Heart right ventricle (tissue), 16 donors: ENCODE measurements around the gene KRT24. TPM values are rescaled to one million over a fixed set of nuclear protein-coding genes. Genes with fewer than 3 reads are reported as not detected.
"Not testable (repeated sequence)": the region's sequence is repeated elsewhere in the genome, so short reads cannot be mapped to it uniquely, and the experiment has no call there.

Experiments
- ATAC-seq, 8 donors: fragments of 200-7000 bp; cut with Tn5 transposase; one replicate each; pipeline ENCODE4 v1.9.1; 2020; ENCODE audit warnings: mild to moderate bottlenecking in 8 of 8, moderate library complexity in 8 of 8, moderate number of reproducible peaks in 1 of 8
- DNase-seq, 2 donors: peaks; one replicate each; pipeline ENCODE4 v3.0.0-alpha.2; 2020
- H3K27ac ChIP-seq, 10 donors: fragments of 200-600 bp; sonication (generic) in 2 of 10; one replicate each; pipeline versions ENCODE4 v1.5.0 to v1.8.0; 2020 to 2022; ENCODE audit warnings: mild to moderate bottlenecking in 3 of 10
- H3K27me3 ChIP-seq, 7 donors: fragments of 200-600 bp; one replicate each; pipeline ENCODE4 v1.8.0; 2021 to 2022; ENCODE audit warnings: mild to moderate bottlenecking in 2 of 7
- H3K36me3 ChIP-seq, 9 donors: fragments of 200-600 bp; sonication (generic) in 1 of 9; one replicate each; pipeline versions ENCODE4 v1.5.0 to v1.8.0; 2020 to 2022; ENCODE audit warnings: mild to moderate bottlenecking in 2 of 9
- H3K4me1 ChIP-seq, 9 donors: fragments of 200-600 bp; sonication (generic) in 1 of 9; one replicate each; pipeline versions ENCODE4 v1.5.0 to v1.8.0; 2020 to 2022; ENCODE audit warnings: mild to moderate bottlenecking in 4 of 9
- H3K4me3 ChIP-seq, 10 donors: fragments of 200-600 bp; sonication (generic) in 2 of 10; one replicate each; pipeline versions ENCODE4 v1.5.0 to v1.8.0; 2020 to 2022; ENCODE audit warnings: mild to moderate bottlenecking in 7 of 10, moderate library complexity in 2 of 10
- H3K9me3 ChIP-seq, 11 donors: fragments of 200-600 bp in 10 of 11; sonication (generic) in 2 of 11; one replicate each; pipeline versions ENCODE4 v1.5.0 to v1.8.0; 2013 to 2022; ENCODE audit warnings: mild to moderate bottlenecking in 2 of 11, control low read depth in 1 of 11, moderate library complexity in 1 of 11
- WGBS, 2 donors: extraction: QIAGEN DNeasy Blood & Tissue Kit; methylation state at CpG; one replicate each; pipeline ENCODE4 v1.1.7; 2013; ENCODE audit warnings: inconsistent platforms in 1 of 2; 5-methylcytosine and 5-hydroxymethylcytosine counted together
- intact Hi-C, 10 donors: fragments of 100-400 bp; cut with DNase I; formaldehyde crosslinking; loops; one replicate each; pipeline versions ENCODE4 v1.11.1 to v1.14.2; 2022
- long read RNA-seq, 3 donors: library from polyadenylated mRNA; unstranded; transcript quantifications; one replicate each; pipeline ENCODE4 v2.0.0, GENCODE V29; 2020 to 2021
- polyA plus RNA-seq, 2 donors: library from polyadenylated mRNA; stranded (reverse); fragments of 200-250 nt; gene quantifications; one replicate each; pipeline ENCODE4 v1.2.3, GENCODE V29; 2013
- total RNA-seq, 10 donors: library from RNA; stranded (reverse); fragmentation: NEBNext Ultra II Directional in 3 of 10; extraction: Animal tissue kit (Norgen Biotek cat#: 25700) in 3 of 10; gene quantifications; one replicate each; pipeline versions ENCODE4 v1.2.1 to v1.2.4, GENCODE V29; 2021 to 2023
- TF ChIP-seq, protein P1 (sequence below), 9 donors: fragments of 200-600 bp; sonication (generic) in 2 of 9; IDR thresholded peaks; one replicate each; pipeline versions ENCODE4 v1.5.0 to v1.8.0; 2021 to 2022; ENCODE audit warnings: antibody characterized with exemption in 9 of 9, mild to moderate bottlenecking in 5 of 9, moderate library complexity in 1 of 9
- donor health status: Arrhythmogenic right ventricular cardiomyopathy.
- donor health status: ischemic (EF 13 %, LVEDD 7.1; RV severe dilation, severe dysfunction).
- donor health status: healthy with polysubstance abuse.
- donor health status: DM: no; HTN: yes; CAD: no.
- donor health status: DM: no; HTN: no; CAD: no.
- donor health status: ischemic (EF 25% LVEDD 6.9; RV normal size, moderate dysfunction).
- donor health status: ischemic (EF 25% LVEDD 5.7; RV mildly dilated, moderate dysfunction).
- donor health status: healthy.
- donor health status: DM: yes; HTN: yes; CAD: no.
- donor health status: Ischemic cardiomyopathy.
- donor health status: ischemic (EF 35%, LVEDD 5.7; RV mildly dilated, moderate dysfunction).
- donor health status: nonischemic (EF 11% LVEDD 7.7; RV severe dilation, severe dysfunction).
- donor health status: DM: yes; HTN: yes; CAD: no.
- donor health status: PGD.
- donor health status: ischemic (EF 29% LVEDD 5.4; RV normal size, mild dysfunction).
- donor health status: nonischemic (EF 23%, LVEDD 6.1; RV moderate dilation, normal function).

KRT24 gene
- not detected for total RNA-seq
- not detected for polyA plus RNA-seq
- long read RNA-seq, donor 1: 0 reads
- long read RNA-seq, donor 2: 0 reads
- long read RNA-seq, donor 3: 0 reads

DNA sequence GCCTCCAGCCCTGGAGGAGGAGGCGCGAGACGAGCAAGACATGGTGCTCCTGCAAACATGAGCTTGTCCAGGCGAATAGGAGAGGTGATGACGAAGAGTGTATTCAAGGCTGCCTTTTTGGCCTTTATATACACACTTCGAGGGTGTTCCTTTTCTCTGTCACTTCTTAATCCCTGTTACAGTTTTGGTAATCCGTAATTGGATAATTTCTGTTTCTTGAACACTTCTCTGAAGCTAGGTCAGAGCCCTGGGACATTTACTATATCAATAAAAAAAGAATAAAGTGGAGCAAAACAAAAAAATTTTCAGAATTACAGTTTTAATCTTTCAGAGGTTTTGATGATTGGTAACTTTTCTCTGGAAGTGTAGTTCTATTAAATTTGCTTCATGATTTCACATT lies at the start of gene KRT24:
Gene KRT24 (minus strand): TSS at position 101 of the 400 bp plus-strand sequence. CDS start 59 bp downstream, at position 42.
- ATAC-seq: no peak
- 50 to 64% methylated on average over 7 of the region's 7 CpGs for WGBS, 2 donors

DNA sequence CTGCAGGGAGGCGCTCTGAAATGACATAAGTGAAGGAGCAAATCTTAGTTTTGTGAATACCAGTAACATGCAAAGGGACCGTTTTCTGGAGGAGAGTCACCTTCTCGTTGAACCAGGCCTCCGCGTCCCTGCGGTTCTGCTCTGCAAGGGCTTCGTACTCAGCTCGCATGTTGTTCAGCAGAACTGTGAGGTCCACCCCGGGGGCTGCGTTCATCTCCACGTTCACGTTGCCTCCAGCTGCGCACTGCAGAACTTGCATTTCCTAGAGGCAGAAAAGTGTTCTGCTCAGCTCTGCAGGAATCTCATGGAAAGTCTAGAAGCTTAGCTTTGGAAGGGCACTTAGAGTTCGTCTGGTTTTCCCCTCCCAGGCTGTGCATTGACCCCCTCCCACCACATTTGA lies 47.5 kb upstream of the KRT24 start:
- no peak overlapping the region for H3K27ac ChIP-seq
- DNase-seq: no peak
- no peak for ATAC-seq
- peaks cover 0 to 47% (median 10%) of the 10 kb centered on the region in 7 donors for H3K27me3 ChIP-seq
- WGBS, 2 donors: 82 to 87% methylated on average over 14 of the region's 14 CpGs
- H3K36me3 ChIP-seq: no peaks in the 10 kb centered on the region
- peaks cover 0 to 6% (median 0%) of the 10 kb centered on the region in 11 donors for H3K9me3 ChIP-seq
- intact Hi-C loops: no loop called here
- H3K4me1 ChIP-seq: no peaks in the 10 kb centered on the region
- TF ChIP-seq, protein P1, sequence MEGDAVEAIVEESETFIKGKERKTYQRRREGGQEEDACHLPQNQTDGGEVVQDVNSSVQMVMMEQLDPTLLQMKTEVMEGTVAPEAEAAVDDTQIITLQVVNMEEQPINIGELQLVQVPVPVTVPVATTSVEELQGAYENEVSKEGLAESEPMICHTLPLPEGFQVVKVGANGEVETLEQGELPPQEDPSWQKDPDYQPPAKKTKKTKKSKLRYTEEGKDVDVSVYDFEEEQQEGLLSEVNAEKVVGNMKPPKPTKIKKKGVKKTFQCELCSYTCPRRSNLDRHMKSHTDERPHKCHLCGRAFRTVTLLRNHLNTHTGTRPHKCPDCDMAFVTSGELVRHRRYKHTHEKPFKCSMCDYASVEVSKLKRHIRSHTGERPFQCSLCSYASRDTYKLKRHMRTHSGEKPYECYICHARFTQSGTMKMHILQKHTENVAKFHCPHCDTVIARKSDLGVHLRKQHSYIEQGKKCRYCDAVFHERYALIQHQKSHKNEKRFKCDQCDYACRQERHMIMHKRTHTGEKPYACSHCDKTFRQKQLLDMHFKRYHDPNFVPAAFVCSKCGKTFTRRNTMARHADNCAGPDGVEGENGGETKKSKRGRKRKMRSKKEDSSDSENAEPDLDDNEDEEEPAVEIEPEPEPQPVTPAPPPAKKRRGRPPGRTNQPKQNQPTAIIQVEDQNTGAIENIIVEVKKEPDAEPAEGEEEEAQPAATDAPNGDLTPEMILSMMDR (IDR thresholded peaks at IDR 0.05): no peak
- H3K4me3 ChIP-seq: no peak overlapping the region

More for the DNA sequence above, at the start of gene KRT24:
- intact Hi-C loops: no loop called here
- H3K4me1 ChIP-seq: peaks cover 0 to 13% (median 0%) of the 10 kb centered on the region in 9 donors
- no peak for DNase-seq
- H3K9me3 ChIP-seq: no peaks in the 10 kb centered on the region
- no peaks in the 10 kb centered on the region for H3K36me3 ChIP-seq
- H3K27me3 ChIP-seq: peaks cover 0 to 49% (median 8%) of the 10 kb centered on the region in 7 donors
- H3K27ac ChIP-seq: no peak within 1 kb of the TSS
- TF ChIP-seq, protein P1 (IDR thresholded peaks at IDR 0.05): no peak
- no peak within 1 kb of the TSS for H3K4me3 ChIP-seq

DNA sequence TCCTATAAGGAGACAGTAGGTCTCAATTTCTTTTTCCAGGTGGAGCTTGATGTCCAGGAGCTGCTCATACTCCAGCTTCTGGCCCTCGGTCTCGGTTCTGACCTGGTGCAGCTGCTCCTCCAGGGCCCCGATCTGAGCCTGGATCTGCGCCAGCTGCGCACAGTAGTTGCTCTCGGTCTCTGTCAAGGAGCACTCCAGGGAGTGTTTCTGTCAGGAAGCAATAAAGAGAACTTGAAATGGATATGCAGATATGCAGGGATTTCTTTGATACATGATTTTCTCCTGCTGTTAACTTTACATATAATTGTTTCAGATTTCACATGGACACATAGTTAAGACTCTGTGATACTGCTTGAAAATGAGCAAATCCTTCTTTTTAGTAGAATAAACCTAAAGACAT lies 46.8 kb upstream of the KRT24 start:
- H3K27me3 ChIP-seq: peaks cover 0 to 50% (median 10%) of the 10 kb centered on the region in 7 donors
- TF ChIP-seq, protein P1 (IDR thresholded peaks at IDR 0.05): no peak
- no peak overlapping the region for H3K4me3 ChIP-seq
- intact Hi-C loops: no loop called here
- H3K36me3 ChIP-seq: no peaks in the 10 kb centered on the region
- ATAC-seq (no peak), DNase-seq (no peak)
- no peaks in the 10 kb centered on the region for H3K4me1 ChIP-seq
- 78 to 87% methylated on average over 6 of the region's 6 CpGs for WGBS, 2 donors
- no peak overlapping the region for H3K27ac ChIP-seq
- H3K9me3 ChIP-seq: peaks cover 0 to 6% (median 0%) of the 10 kb centered on the region in 11 donors

DNA sequence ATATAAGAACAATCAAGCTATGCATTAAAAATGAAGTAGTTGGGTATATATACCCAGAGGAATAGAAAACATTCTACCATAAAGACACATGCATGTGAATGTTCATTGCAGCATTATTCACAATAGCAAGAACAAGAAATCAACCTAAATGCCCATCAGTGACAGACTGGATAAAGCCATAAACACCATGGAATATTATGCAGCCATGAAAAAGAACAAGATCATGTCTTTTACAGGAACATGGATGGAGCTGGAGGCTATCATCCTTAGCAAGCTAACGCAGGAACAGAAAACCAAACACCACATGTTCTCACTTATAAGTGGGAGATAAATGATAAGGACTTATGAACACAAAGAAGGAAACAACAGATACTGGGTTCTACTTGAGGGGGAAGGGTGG lies 45.1 kb upstream of the KRT24 start:
- WGBS, 2 donors: 55 to 66% methylated on average over 1 of the region's 1 CpG
- H3K27ac ChIP-seq, H3K4me3 ChIP-seq, H3K4me1 ChIP-seq, DNase-seq, H3K36me3 ChIP-seq, intact Hi-C loops, ATAC-seq, H3K9me3 ChIP-seq: not testable (repeated sequence)
- peaks cover 0 to 53% (median 13%) of the 10 kb centered on the region in 7 donors for H3K27me3 ChIP-seq

DNA sequence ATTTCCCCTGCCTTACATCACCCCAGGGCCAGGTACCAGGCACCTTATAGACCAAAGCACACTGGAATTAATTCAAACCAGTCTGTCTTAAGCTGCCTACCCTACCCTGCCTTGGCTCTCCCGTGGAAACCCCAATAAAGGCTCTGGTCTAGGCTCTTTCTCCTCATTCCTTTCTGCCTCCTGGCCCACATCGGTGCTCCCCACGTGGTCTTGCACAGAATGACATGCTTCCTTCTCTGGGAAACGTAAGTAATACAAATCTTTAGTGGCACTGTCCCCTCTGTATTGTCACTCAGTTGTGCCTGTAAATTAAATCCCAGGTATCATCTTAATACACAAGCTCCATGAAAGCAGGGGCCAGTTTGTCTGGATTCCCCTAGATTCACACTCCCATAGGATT lies 35.0 kb upstream of the KRT24 start:
- TF ChIP-seq, protein P1 (IDR thresholded peaks at IDR 0.05): no peak
- no peak overlapping the region for H3K4me3 ChIP-seq
- H3K36me3 ChIP-seq: no peaks in the 10 kb centered on the region
- no peaks in the 10 kb centered on the region for H3K4me1 ChIP-seq
- intact Hi-C loops: no loop called here
- H3K27me3 ChIP-seq: peaks cover 0 to 24% (median 10%) of the 10 kb centered on the region in 7 donors
- H3K27ac ChIP-seq: no peak overlapping the region
- 48 to 53% methylated on average over 4 of the region's 4 CpGs for WGBS, 2 donors
- peaks cover 0 to 16% (median 3%) of the 10 kb centered on the region in 11 donors for H3K9me3 ChIP-seq
- no peak for DNase-seq
- no peak for ATAC-seq
